ENCODE data around the gene DDAH2. TPM values are rescaled to one million over a fixed set of nuclear protein-coding genes. Genes with fewer than 3 reads are reported as not detected.

The DDAH2 gene
- total RNA-seq, 1 donor = 96.6 TPM

GRCh38 chr6:31687860-31688693, 41.0 kb downstream of the DDAH2 start:
- no peak overlapping the region for H3K4me2 ChIP-seq (ENCODE audit: insufficient read depth, low read length)
- H3K4me1 ChIP-seq (ENCODE audit: insufficient read depth, low read length) = no peaks in the 10 kb centered on the region
- H3K27ac ChIP-seq (ENCODE audit: low read depth, low read length) = no peak overlapping the region
- H3K79me2 ChIP-seq (ENCODE audit: insufficient read depth, low read length) = no peaks in the 10 kb centered on the region
- no peak for DNase-seq (ENCODE audit: insufficient read length, low spot score, missing footprints)
- TF ChIP-seq CTCF (IDR thresholded peaks at IDR 0.05; ENCODE audit: extremely low read depth, low read depth, low read length) = no peak
- H3K4me3 ChIP-seq (ENCODE audit: insufficient read depth, low read length) = no peak overlapping the region
- H3K36me3 ChIP-seq (ENCODE audit: insufficient read depth, low read length) = peaks cover 66% of the 10 kb centered on the region
- H3K27me3 ChIP-seq (ENCODE audit: insufficient read depth, low read length) = no peaks in the 10 kb centered on the region
- H4K20me1 ChIP-seq (ENCODE audit: insufficient read depth, low read length) = peaks cover 5% of the 10 kb centered on the region
- H3K9me3 ChIP-seq (ENCODE audit: low read depth, low read length) = no peaks in the 10 kb centered on the region
- H2AFZ ChIP-seq (ENCODE audit: low read length) = no peak overlapping the region

- Histone ChIP-seq H3K36me3 (ENCODE audit: insufficient read depth, low read length) (peaks cover 60% of the 10 kb centered on the region), H3K79me2 (ENCODE audit: insufficient read depth, low read length) (no peaks in the 10 kb centered on the region), H3K4me3 (ENCODE audit: insufficient read depth, low read length) (no peak overlapping the region), H3K27ac (ENCODE audit: low read depth, low read length) (no peak overlapping the region), H3K4me1 (ENCODE audit: insufficient read depth, low read length) (no peaks in the 10 kb centered on the region), H3K27me3 (ENCODE audit: insufficient read depth, low read length) (no peaks in the 10 kb centered on the region), H3K9me3 (ENCODE audit: low read depth, low read length) (no peaks in the 10 kb centered on the region), H2AFZ (ENCODE audit: low read length) (no peak overlapping the region), H3K4me2 (ENCODE audit: insufficient read depth, low read length) (no peak overlapping the region), H4K20me1 (ENCODE audit: insufficient read depth, low read length) (peaks cover 5% of the 10 kb centered on the region)
- TF ChIP-seq CTCF (IDR thresholded peaks at IDR 0.05; ENCODE audit: extremely low read depth, low read depth, low read length) = no peak
- DNase-seq (ENCODE audit: insufficient read length, low spot score, missing footprints) = no peak
Observed at GRCh38 chr6:31687321-31687720, 41.8 kb downstream of the DDAH2 start.

- no peak for DNase-seq (ENCODE audit: insufficient read length, low spot score, missing footprints)
- no peaks in the 10 kb centered on the region for H3K79me2 ChIP-seq (ENCODE audit: insufficient read depth, low read length)
- no peaks in the 10 kb centered on the region for H3K27me3 ChIP-seq (ENCODE audit: insufficient read depth, low read length)
- H3K27ac ChIP-seq (ENCODE audit: low read depth, low read length) = no peak overlapping the region
- H3K9me3 ChIP-seq (ENCODE audit: low read depth, low read length) = no peaks in the 10 kb centered on the region
- peaks cover 53% of the 10 kb centered on the region for H3K36me3 ChIP-seq (ENCODE audit: insufficient read depth, low read length)
- no peak overlapping the region for H2AFZ ChIP-seq (ENCODE audit: low read length)
- H3K4me1 ChIP-seq (ENCODE audit: insufficient read depth, low read length) = peaks cover 2% of the 10 kb centered on the region
- no peak for TF ChIP-seq CTCF (IDR thresholded peaks at IDR 0.05; ENCODE audit: extremely low read depth, low read depth, low read length)
- no peak overlapping the region for H3K4me2 ChIP-seq (ENCODE audit: insufficient read depth, low read length)
- no peak overlapping the region for H3K4me3 ChIP-seq (ENCODE audit: insufficient read depth, low read length)
- H4K20me1 ChIP-seq (ENCODE audit: insufficient read depth, low read length) = peaks cover 5% of the 10 kb centered on the region
Observed at GRCh38 chr6:31686483-31686882, 42.6 kb downstream of the DDAH2 start.

- Histone ChIP-seq H3K36me3 (ENCODE audit: insufficient read depth, low read length) (peaks cover 26% of the 10 kb centered on the region), H4K20me1 (ENCODE audit: insufficient read depth, low read length) (no peaks in the 10 kb centered on the region), H3K27me3 (ENCODE audit: insufficient read depth, low read length) (no peaks in the 10 kb centered on the region), H3K79me2 (ENCODE audit: insufficient read depth, low read length) (no peaks in the 10 kb centered on the region), H3K4me1 (ENCODE audit: insufficient read depth, low read length) (peaks cover 15% of the 10 kb centered on the region), H3K9me3 (ENCODE audit: low read depth, low read length) (no peaks in the 10 kb centered on the region), H2AFZ (ENCODE audit: low read length) (no peak overlapping the region), H3K27ac (ENCODE audit: low read depth, low read length) (no peak overlapping the region), H3K4me2 (ENCODE audit: insufficient read depth, low read length) (no peak overlapping the region), H3K4me3 (ENCODE audit: insufficient read depth, low read length) (no peak overlapping the region)
- DNase-seq (ENCODE audit: insufficient read length, low spot score, missing footprints) = no peak
- TF ChIP-seq CTCF (IDR thresholded peaks at IDR 0.05; ENCODE audit: extremely low read depth, low read depth, low read length) = no peak
Observed at GRCh38 chr6:31683591-31683990, 45.5 kb downstream of the DDAH2 start.

All from osteoblast (primary cell).